HL-60 (cell line): Measurements from ENCODE around the gene PLD6.

Source experiments
- CTCF ChIP-seq: IDR thresholded peaks from one replicate; pipeline ENCODE4 v1.5.1; 2011; ENCODE audit warnings: low read length, control low read depth, inconsistent platforms; ENCODE audit not compliant: insufficient read depth
- POLR2AphosphoS5 ChIP-seq: IDR thresholded peaks from 2 replicates; pipeline ENCODE4 v1.6.1; 2012; ENCODE audit warnings: low read depth
- TF ChIP-seq, protein P1 (sequence below): IDR thresholded peaks from 2 replicates; pipeline ENCODE4 v1.6.1; 2012; ENCODE audit warnings: low read depth; ENCODE audit not compliant: insufficient replicate concordance

DNA sequence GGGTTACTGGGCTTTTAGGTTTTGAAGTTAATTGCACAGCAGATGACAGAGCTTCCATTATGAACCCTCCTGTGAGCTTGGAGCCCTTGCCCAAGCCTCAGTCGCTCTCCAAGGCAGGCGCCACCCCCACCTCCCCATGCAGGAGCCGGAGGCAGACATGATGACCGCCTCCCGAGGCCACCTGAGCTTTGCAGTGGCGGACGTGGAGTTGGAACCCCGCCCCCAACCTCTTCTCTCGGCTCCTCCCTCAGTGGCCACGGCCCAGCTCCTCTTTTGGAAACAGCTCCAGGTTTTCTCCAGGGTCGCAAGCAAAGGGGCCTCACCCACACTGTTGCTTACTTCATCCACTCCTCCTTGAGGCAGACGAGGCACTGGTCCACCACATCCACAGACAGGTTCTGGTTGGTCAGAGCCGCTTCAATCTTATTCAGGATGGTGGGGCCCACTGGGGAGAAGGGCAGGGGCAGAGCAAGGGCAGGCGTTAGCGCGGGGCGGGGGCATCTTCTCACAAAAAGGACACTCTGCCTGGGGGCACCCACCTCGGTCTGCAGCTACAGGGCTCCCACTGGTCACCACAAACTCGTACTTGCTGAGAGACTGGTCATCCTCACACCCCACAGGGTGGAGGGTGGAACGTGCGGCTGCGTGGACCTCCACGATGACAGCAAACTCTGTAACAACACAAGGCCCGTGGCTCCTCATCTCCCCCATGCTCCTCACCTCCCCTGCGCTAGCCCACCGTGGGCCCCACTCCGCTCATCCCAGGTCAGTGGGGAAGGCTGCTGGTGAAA lies 8.7 kb upstream of the PLD6 start:
- TF ChIP-seq CTCF (no peak), POLR2AphosphoS5 (no peak)
- TF ChIP-seq, protein P1, sequence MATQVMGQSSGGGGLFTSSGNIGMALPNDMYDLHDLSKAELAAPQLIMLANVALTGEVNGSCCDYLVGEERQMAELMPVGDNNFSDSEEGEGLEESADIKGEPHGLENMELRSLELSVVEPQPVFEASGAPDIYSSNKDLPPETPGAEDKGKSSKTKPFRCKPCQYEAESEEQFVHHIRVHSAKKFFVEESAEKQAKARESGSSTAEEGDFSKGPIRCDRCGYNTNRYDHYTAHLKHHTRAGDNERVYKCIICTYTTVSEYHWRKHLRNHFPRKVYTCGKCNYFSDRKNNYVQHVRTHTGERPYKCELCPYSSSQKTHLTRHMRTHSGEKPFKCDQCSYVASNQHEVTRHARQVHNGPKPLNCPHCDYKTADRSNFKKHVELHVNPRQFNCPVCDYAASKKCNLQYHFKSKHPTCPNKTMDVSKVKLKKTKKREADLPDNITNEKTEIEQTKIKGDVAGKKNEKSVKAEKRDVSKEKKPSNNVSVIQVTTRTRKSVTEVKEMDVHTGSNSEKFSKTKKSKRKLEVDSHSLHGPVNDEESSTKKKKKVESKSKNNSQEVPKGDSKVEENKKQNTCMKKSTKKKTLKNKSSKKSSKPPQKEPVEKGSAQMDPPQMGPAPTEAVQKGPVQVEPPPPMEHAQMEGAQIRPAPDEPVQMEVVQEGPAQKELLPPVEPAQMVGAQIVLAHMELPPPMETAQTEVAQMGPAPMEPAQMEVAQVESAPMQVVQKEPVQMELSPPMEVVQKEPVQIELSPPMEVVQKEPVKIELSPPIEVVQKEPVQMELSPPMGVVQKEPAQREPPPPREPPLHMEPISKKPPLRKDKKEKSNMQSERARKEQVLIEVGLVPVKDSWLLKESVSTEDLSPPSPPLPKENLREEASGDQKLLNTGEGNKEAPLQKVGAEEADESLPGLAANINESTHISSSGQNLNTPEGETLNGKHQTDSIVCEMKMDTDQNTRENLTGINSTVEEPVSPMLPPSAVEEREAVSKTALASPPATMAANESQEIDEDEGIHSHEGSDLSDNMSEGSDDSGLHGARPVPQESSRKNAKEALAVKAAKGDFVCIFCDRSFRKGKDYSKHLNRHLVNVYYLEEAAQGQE, result no peak
